Central memory CD8-positive, alpha-beta T cell (primary cell): Measurements from ENCODE around the gene ADARB1.

Source experiments
- ATAC-seq: fragments of 150-1000 bp; cut with Tn5 transposase; replicated peaks from 2 replicates; pipeline ENCODE4 v1.10.0; 2022; ENCODE audit warnings: mild to moderate bottlenecking, moderate FRiP score, moderate number of reproducible peaks; ENCODE audit not compliant: poor library complexity, severe bottlenecking; ENCODE audit errors: extremely low read depth
- DNase-seq, 2 donors: peaks; one replicate each; pipeline ENCODE4 v3.0.0; 2021; ENCODE audit warnings: low spot score in 2 of 2
- H3K27ac Mint-ChIP-seq: one replicate; pipeline ENCODE4 v1.8.0; 2022; ENCODE audit warnings: low read depth, mild to moderate bottlenecking, moderate library complexity, mixed read lengths
- H3K27me3 Mint-ChIP-seq: one replicate; pipeline ENCODE4 v1.8.0; 2022; ENCODE audit warnings: mixed read lengths
- H3K36me3 Mint-ChIP-seq: one replicate; pipeline ENCODE4 v1.8.0; 2022; ENCODE audit warnings: mild to moderate bottlenecking, moderate library complexity, mixed read lengths; ENCODE audit not compliant: insufficient read depth
- H3K4me1 Mint-ChIP-seq: one replicate; pipeline ENCODE4 v1.8.0; 2022; ENCODE audit warnings: mixed read lengths
- H3K4me3 Mint-ChIP-seq: one replicate; pipeline ENCODE4 v1.8.0; 2022; ENCODE audit warnings: mild to moderate bottlenecking, moderate library complexity, mixed read lengths
- H3K9me3 Mint-ChIP-seq: one replicate; pipeline ENCODE4 v1.8.0; 2022; ENCODE audit warnings: mixed read lengths

ADARB1 gene

GRCh38 chr21:45231705-45232104, 157.3 kb downstream of the ADARB1 start:
- Mint-ChIP-seq H3K9me3 (no peaks in the 10 kb centered on the region), H3K27ac (no peak overlapping the region), H3K36me3 (peaks cover 8% of the 10 kb centered on the region), H3K4me3 (no peak overlapping the region), H3K27me3 (no peaks in the 10 kb centered on the region), H3K4me1 (peaks cover 26% of the 10 kb centered on the region)
- DNase-seq = no peak
- ATAC-seq = no peak

GRCh38 chr21:45234127-45234526, 159.7 kb downstream of the ADARB1 start:
- H3K9me3 Mint-ChIP-seq = no peaks in the 10 kb centered on the region
- H3K4me3 Mint-ChIP-seq = peak overlapping the region; percentile 29
- DNase-seq (no peak), ATAC-seq (no peak)
- no peaks in the 10 kb centered on the region for H3K36me3 Mint-ChIP-seq
- H3K27me3 Mint-ChIP-seq = no peaks in the 10 kb centered on the region
- no peak overlapping the region for H3K27ac Mint-ChIP-seq
- H3K4me1 Mint-ChIP-seq = peaks cover 2% of the 10 kb centered on the region

- Mint-ChIP-seq H3K4me1 (no peaks in the 10 kb centered on the region), H3K27me3 (no peaks in the 10 kb centered on the region), H3K27ac (no peak overlapping the region), H3K4me3 (no peak overlapping the region), H3K36me3 (no peaks in the 10 kb centered on the region), H3K9me3 (no peaks in the 10 kb centered on the region)
- ATAC-seq (no peak), DNase-seq (no peak)
Observed at GRCh38 chr21:45234965-45235364, 160.6 kb downstream of the ADARB1 start.

- ATAC-seq (no peak), DNase-seq (no peak)
- Mint-ChIP-seq H3K4me1 (no peaks in the 10 kb centered on the region), H3K27ac (no peak overlapping the region), H3K36me3 (no peaks in the 10 kb centered on the region), H3K4me3 (no peak overlapping the region), H3K27me3 (no peaks in the 10 kb centered on the region), H3K9me3 (no peaks in the 10 kb centered on the region)
Observed at GRCh38 chr21:45235488-45235887, 161.1 kb downstream of the ADARB1 start.

GRCh38 chr21:45236481-45236880, 162.1 kb downstream of the ADARB1 start:
- ATAC-seq = no peak

GRCh38 chr21:45237401-45237800, 163.0 kb downstream of the ADARB1 start:
- Mint-ChIP-seq H3K27ac (no peak overlapping the region), H3K36me3 (peaks cover 4% of the 10 kb centered on the region), H3K4me1 (no peaks in the 10 kb centered on the region), H3K4me3 (no peak overlapping the region), H3K9me3 (no peaks in the 10 kb centered on the region), H3K27me3 (no peaks in the 10 kb centered on the region)
- ATAC-seq = no peak
- DNase-seq = no peak

More at GRCh38 chr21:45236481-45236880, 162.1 kb downstream of the ADARB1 start:
- DNase-seq = no peak
- Mint-ChIP-seq H3K9me3 (no peaks in the 10 kb centered on the region), H3K4me3 (no peak overlapping the region), H3K27ac (no peak overlapping the region), H3K36me3 (peaks cover 4% of the 10 kb centered on the region), H3K4me1 (no peaks in the 10 kb centered on the region), H3K27me3 (no peaks in the 10 kb centered on the region)

- Mint-ChIP-seq H3K4me3 (no peak overlapping the region), H3K9me3 (peaks cover 7% of the 10 kb centered on the region), H3K4me1 (no peaks in the 10 kb centered on the region), H3K27me3 (no peaks in the 10 kb centered on the region), H3K27ac (no peak overlapping the region), H3K36me3 (peaks cover 4% of the 10 kb centered on the region)
- ATAC-seq = no peak
- no peak for DNase-seq
Observed at GRCh38 chr21:45241357-45241756, 167.0 kb downstream of the ADARB1 start.

- no peak for DNase-seq
- no peak overlapping the region for H3K4me3 Mint-ChIP-seq
- peaks cover 7% of the 10 kb centered on the region for H3K9me3 Mint-ChIP-seq
- no peak for ATAC-seq
- peaks cover 4% of the 10 kb centered on the region for H3K36me3 Mint-ChIP-seq
- no peak overlapping the region for H3K27ac Mint-ChIP-seq
- no peaks in the 10 kb centered on the region for H3K27me3 Mint-ChIP-seq
- H3K4me1 Mint-ChIP-seq = no peaks in the 10 kb centered on the region
Observed at GRCh38 chr21:45243603-45244002, 169.2 kb downstream of the ADARB1 start.

- Mint-ChIP-seq H3K27me3 (no peaks in the 10 kb centered on the region), H3K9me3 (peaks cover 7% of the 10 kb centered on the region), H3K36me3 (peaks cover 4% of the 10 kb centered on the region), H3K27ac (no peak overlapping the region), H3K4me3 (no peak overlapping the region), H3K4me1 (no peaks in the 10 kb centered on the region)
- ATAC-seq = no peak
- no peak for DNase-seq
Observed at GRCh38 chr21:45244799-45245340, 170.5 kb downstream of the ADARB1 start.

GRCh38 chr21:45246386-45247320, 172.3 kb downstream of the ADARB1 start:
- Mint-ChIP-seq H3K4me1 (no peaks in the 10 kb centered on the region), H3K9me3 (peaks cover 7% of the 10 kb centered on the region), H3K27me3 (no peaks in the 10 kb centered on the region), H3K27ac (no peak overlapping the region), H3K36me3 (no peaks in the 10 kb centered on the region), H3K4me3 (no peak overlapping the region)
- ATAC-seq (no peak), DNase-seq (no peak)

- H3K4me1 Mint-ChIP-seq = no peaks in the 10 kb centered on the region
- no peak for DNase-seq
- H3K36me3 Mint-ChIP-seq = no peaks in the 10 kb centered on the region
- H3K4me3 Mint-ChIP-seq = no peak overlapping the region
- no peaks in the 10 kb centered on the region for H3K27me3 Mint-ChIP-seq
- ATAC-seq = no peak
- H3K27ac Mint-ChIP-seq = no peak overlapping the region
- H3K9me3 Mint-ChIP-seq = peaks cover 5% of the 10 kb centered on the region
Observed at GRCh38 chr21:45248301-45248892, 174.0 kb downstream of the ADARB1 start.

GRCh38 chr21:45248893-45249381, 174.6 kb downstream of the ADARB1 start:
- ATAC-seq (no peak), DNase-seq (no peak)
- no peaks in the 10 kb centered on the region for H3K27me3 Mint-ChIP-seq
- H3K4me1 Mint-ChIP-seq = no peaks in the 10 kb centered on the region
- H3K9me3 Mint-ChIP-seq = no peaks in the 10 kb centered on the region
- H3K4me3 Mint-ChIP-seq = no peak overlapping the region
- H3K36me3 Mint-ChIP-seq = no peaks in the 10 kb centered on the region
- H3K27ac Mint-ChIP-seq = no peak overlapping the region

- no peak overlapping the region for H3K27ac Mint-ChIP-seq
- DNase-seq = no peak
- H3K36me3 Mint-ChIP-seq = no peaks in the 10 kb centered on the region
- no peak for ATAC-seq
- H3K4me3 Mint-ChIP-seq = no peak overlapping the region
- H3K27me3 Mint-ChIP-seq = no peaks in the 10 kb centered on the region
- H3K9me3 Mint-ChIP-seq = no peaks in the 10 kb centered on the region
- peaks cover 3% of the 10 kb centered on the region for H3K4me1 Mint-ChIP-seq
Observed at GRCh38 chr21:45249626-45250025, 175.2 kb downstream of the ADARB1 start.
